ENCODE results near the gene VPREB3. TPM values are rescaled to one million over a fixed set of nuclear protein-coding genes. Genes with fewer than 3 reads are reported as not detected.

Gene VPREB3
- total RNA-seq, 1 donor from 2014 or later, result not detected

GRCh38 chr22:23789638-23790037, 35.4 kb upstream of the VPREB3 start:
- Mint-ChIP-seq H3K36me3 (peaks cover 8% of the 10 kb centered on the region), H3K27ac (peak overlapping the region; percentile 85), H3K9me3 (no peaks in the 10 kb centered on the region), H3K4me3 (peak overlapping the region; percentile 33), H3K27me3 (ENCODE audit: low read depth) (no peaks in the 10 kb centered on the region), H3K4me1 (peaks cover 48% of the 10 kb centered on the region)
- DNase-seq (ENCODE audit: low spot score in 2 of 2, unreplicated experiment in 2 of 2), result no peak
- no peak for TF ChIP-seq CTCF (IDR thresholded peaks at IDR 0.05; ENCODE audit: unreplicated experiment)

- DNase-seq (ENCODE audit: low spot score in 2 of 2, unreplicated experiment in 2 of 2), result no peak
- Mint-ChIP-seq H3K27me3 (ENCODE audit: low read depth) (no peaks in the 10 kb centered on the region), H3K36me3 (peaks cover 8% of the 10 kb centered on the region), H3K4me1 (peaks cover 48% of the 10 kb centered on the region), H3K9me3 (no peaks in the 10 kb centered on the region), H3K27ac (peak overlapping the region; percentile 85), H3K4me3 (peak overlapping the region; percentile 80)
- no peak for TF ChIP-seq CTCF (IDR thresholded peaks at IDR 0.05; ENCODE audit: unreplicated experiment)
Observed at GRCh38 chr22:23789121-23789520, 34.9 kb upstream of the VPREB3 start.

GRCh38 chr22:23787910-23788309, 33.7 kb upstream of the VPREB3 start:
- H3K36me3 Mint-ChIP-seq, result peaks cover 2% of the 10 kb centered on the region
- TF ChIP-seq CTCF (IDR thresholded peaks at IDR 0.05; ENCODE audit: unreplicated experiment), result no peak
- peaks cover 45% of the 10 kb centered on the region for H3K4me1 Mint-ChIP-seq
- DNase-seq (ENCODE audit: low spot score in 2 of 2, unreplicated experiment in 2 of 2), result no peak
- H3K27ac Mint-ChIP-seq, result peak overlapping the region; percentile 90
- H3K9me3 Mint-ChIP-seq, result no peaks in the 10 kb centered on the region
- H3K4me3 Mint-ChIP-seq, result peak overlapping the region; percentile 80
- H3K27me3 Mint-ChIP-seq (ENCODE audit: low read depth), result no peaks in the 10 kb centered on the region

- no peak for TF ChIP-seq CTCF (IDR thresholded peaks at IDR 0.05; ENCODE audit: unreplicated experiment)
- Mint-ChIP-seq H3K36me3 (peaks cover 2% of the 10 kb centered on the region), H3K4me3 (peak overlapping the region; percentile 80), H3K9me3 (no peaks in the 10 kb centered on the region), H3K27me3 (ENCODE audit: low read depth) (no peaks in the 10 kb centered on the region), H3K4me1 (peaks cover 41% of the 10 kb centered on the region), H3K27ac (peak overlapping the region; percentile 90)
- DNase-seq (ENCODE audit: low spot score in 2 of 2, unreplicated experiment in 2 of 2), result no peak
Observed at GRCh38 chr22:23787600-23787896, 33.3 kb upstream of the VPREB3 start.

GRCh38 chr22:23786752-23787599, 32.8 kb upstream of the VPREB3 start, which contains the start of gene SMARCB1:
Gene SMARCB1 (plus strand): TSS chr22:23786966. CDS start chr22:23787170, 204 bp downstream.
- peak; percentile 84 to 90 for DNase-seq (ENCODE audit: low spot score in 2 of 2, unreplicated experiment in 2 of 2)
- H3K4me3 Mint-ChIP-seq, result peak within 1 kb of the TSS; percentile 80
- peaks cover 2% of the 10 kb centered on the region for H3K36me3 Mint-ChIP-seq
- no peak for TF ChIP-seq CTCF (IDR thresholded peaks at IDR 0.05; ENCODE audit: unreplicated experiment)
- H3K4me1 Mint-ChIP-seq, result peaks cover 37% of the 10 kb centered on the region
- peak within 1 kb of the TSS; percentile 97 for H3K27ac Mint-ChIP-seq
- H3K27me3 Mint-ChIP-seq (ENCODE audit: low read depth), result no peaks in the 10 kb centered on the region
- no peaks in the 10 kb centered on the region for H3K9me3 Mint-ChIP-seq
